HG03039 (cell line): ENCODE results near the gene RALGAPA2.

Experiments
- ATAC-seq: cut with Tn5 transposase; IDR thresholded peaks from one replicate; pipeline ENCODE4 v1.9.1; 2021; ENCODE audit warnings: mild to moderate bottlenecking, moderate library complexity; ENCODE audit not compliant: unreplicated experiment

Gene RALGAPA2

DNA sequence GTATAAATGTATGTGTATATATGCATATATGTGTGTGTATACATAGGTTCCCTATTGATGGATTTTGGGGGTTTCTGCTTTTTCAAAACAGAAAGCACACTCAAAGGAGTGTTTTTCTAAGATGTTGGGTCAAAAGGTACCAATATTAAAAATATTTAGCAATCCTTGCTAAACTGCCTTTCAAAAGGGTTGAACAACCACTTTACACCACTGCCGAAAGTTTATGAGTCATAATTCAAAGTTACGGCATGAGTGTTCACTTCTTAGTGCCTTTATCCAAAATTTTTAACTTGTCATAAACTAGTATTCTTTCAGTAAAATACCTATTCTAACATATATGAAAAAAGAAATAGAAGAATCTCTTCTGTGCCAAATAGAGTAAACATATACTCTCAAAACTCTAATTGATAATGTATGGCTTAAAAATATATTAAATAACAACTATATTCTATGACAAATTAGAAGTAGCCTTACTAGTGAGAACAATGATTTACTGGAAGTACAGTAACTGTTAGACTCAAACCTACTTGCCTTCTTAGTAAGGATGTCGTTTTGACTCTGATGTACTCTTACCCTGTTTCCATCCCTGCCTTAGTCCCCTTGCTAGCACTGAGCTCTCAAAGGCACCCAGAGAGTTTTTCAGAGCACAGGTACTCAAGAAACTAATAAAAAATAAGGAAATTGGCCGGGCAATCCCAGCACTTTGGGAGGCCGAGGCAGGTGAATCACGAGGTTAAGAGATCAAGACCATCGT, 208.5 kb downstream of the RALGAPA2 start:
- no peak for ATAC-seq

DNA sequence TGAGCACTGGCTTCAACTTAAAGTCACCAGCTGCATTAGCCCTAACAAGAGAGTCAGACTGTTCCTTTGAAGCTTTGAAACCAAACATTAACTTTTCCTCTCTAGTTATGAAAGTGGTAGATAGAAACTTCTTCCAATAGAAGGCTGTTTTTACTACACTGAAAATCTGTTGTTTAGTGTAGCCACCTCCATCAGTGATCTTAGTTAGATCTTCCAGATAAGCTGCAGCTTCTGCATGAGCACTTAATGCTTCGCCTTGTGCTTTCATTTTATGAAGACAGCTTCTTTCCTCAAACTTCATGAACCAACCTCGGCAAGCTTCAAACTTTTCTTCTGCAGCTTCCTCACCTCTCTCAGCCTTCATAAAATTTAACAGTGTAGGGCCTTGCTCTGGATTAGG, 211.3 kb downstream of the RALGAPA2 start:
- ATAC-seq: no peak

DNA sequence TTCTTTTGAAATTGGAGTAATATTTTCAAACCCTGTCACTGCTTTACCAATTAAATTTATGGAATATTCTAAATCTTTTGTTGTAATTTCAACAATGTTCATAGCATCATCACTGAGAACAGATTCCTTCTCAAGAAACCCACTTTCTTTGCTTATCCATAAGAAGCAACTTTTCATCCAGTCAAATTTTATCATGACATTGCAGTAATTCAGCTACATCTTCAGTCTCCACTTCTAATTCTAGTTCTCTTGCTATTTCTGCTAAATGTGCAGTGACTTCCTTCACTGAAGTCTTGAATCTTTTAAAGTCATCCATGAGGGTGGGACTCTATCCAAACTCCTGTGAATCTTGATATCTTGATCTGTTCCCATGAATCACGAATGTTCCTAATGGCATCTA, 212.1 kb downstream of the RALGAPA2 start:
- ATAC-seq: no peak

DNA sequence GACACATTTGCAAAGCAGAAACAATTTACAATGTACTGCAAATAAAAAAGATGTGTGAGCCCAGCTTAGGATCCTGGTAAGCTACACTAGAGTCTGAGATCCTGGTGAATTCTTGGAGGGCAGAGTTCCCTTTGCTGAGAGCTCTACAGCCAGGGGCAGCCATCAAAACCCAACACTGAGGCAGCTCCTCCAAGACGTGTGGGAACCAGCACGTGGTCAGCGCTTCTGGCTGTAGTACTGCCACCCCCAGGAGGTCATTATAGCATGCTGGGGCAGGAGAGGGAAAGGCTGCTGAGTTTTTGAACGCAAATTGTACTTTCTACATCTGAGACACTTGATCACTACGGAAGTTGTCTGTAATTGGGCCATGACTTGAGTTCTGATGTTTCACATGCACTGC, 213.0 kb downstream of the RALGAPA2 start:
- no peak for ATAC-seq

DNA sequence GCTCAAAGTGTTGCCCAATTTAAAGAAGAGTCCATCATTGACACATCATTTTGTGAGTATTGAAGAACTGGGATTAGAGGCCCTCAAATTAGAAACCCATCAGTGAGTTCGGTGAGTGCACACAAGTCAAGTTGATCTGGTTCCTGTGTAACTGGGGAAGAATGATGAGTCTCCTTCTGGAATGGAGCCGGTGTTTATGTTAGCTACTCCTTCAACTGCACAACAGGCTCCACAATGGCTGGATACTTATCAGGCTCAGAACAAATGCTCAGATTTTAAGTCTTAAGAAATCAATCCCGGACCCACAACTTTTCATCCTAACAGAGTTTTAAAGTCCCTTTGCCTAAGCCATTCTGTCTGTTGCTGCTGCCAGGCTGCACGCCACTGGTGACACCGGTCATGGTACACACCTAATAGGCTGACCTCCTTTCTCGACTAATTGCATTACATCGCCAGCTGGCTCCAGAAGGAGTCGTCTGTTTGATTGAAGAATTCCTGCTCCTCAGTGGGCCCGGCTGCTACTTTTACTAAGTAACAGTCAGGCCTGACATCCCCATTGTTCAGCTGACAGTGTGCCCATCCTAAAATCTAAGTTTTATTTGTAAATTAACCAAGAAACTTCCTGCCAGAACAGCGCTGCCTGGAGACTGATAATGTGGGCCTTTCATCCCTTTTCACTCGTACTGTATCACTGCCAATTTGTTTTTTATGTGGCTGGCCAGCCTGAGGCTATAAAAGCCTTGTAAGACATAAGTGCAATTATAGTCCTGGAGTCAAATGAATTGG, 214.2 kb downstream of the RALGAPA2 start:
- ATAC-seq: no peak

- peak; percentile 61 for ATAC-seq
These were observed 215.0 kb downstream of the RALGAPA2 start for GRCh38 chr20:20497242-20497978.

DNA sequence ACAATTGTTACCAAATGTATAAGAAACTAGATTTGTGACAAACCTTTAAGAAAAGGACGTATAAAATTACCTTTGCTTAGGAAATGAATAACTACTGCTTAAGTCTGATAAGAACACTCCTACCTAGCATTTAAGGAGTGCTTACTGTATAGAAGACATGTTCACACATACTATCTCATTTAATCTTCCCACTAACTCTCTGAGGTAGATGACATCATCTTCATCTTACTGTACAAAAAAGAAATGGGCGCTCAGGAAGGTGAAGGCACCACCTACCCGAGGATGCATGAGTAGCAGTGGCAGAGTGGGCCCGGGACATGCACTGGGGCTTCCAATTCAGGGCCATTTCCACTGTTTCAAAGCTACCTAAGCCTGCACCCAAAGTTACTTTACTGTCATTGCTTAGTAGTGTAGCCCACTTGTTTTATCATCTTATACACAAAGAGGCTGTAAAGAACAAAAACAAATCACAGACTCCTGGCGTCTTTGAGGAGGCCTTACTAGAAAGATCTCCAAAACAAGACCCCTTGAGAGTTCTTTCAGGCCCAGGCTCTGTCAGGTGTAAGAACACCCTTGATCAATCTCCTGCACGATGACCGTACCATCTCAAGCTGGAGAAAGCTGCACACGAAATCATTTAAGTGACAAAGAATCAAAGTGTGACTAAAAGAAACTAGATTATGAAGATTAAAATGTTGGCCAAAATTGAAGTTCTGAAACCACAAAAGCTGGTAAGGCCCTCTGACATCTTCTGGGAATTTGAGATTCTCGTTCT, 216.5 kb downstream of the RALGAPA2 start:
- ATAC-seq: no peak

DNA sequence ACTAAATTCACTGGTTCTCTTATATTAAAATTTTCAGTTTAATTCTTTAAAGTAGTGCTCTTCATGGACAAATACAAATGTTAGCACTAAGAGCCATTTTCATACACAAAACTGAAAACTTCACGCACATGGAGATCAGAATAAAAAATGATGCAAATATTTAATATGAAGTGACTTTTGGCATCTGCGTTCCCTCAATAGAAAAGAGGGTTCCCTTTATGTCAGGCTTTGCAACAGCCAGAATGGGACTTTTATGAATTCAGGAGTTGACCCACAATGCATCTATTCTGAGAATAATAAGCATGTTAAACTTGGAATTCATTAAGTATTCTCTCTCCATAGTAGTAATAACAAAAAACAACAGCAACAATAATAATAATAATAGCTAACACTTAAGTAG, 218.7 kb downstream of the RALGAPA2 start:
- no peak for ATAC-seq

DNA sequence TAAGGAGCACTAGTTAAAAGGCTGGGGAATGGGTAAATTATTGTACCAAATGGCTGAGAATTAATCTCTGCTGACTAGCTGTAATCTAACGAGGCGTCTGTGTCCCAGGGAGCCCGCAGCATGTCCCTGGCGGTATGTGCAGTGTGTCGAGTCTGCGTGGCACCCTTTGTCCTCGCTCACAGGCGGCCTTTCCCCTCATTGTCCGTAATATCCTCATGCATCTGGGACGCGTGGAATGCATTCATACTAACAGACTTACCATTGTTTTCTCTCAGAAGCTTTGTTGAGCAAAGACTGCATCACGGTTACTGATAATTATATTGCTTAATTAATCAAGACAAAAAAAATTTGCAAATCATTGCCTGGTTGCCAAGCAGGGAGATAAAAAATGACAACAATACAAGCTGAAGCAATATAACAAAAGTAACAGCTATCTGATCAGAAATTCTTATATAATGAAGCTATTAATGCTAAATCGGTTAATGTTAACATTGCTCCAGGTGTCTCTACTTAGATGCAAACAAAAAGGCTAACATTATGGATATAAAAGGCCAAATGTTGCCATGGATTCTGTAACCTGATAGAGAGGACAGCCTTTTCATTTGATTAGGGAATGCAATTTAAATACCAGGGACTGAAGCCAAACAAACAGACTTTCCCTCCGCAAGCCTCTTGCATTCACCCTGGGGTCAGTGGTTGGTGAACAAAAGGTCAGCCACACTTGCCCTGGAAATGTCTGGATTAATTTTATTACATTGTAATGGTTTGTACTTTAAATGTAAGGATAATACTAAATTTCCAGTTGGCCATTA, 219.7 kb downstream of the RALGAPA2 start:
- no peak for ATAC-seq

DNA sequence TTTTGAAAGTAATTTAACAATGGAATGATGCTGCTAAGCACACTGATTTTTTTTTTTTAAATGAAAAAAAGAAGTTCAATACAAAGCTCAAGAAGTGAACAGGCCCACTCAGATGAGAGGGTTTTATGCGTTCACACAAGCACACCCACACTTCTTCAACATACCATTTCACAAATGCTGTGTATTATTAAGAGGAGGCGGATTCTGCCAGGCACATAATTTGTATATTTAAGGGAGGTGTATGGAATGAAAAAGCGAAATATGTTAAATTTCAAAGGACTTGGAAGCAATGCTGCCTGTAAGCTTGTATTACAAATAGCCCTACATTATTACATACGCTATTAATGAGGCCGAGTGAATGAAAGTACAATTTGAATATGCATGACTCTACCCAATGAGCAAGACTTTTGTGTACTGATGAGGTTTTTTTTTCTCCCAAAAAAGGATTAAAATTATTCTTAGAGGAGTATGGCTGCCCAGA, 220.6 kb downstream of the RALGAPA2 start:
- no peak for ATAC-seq

DNA sequence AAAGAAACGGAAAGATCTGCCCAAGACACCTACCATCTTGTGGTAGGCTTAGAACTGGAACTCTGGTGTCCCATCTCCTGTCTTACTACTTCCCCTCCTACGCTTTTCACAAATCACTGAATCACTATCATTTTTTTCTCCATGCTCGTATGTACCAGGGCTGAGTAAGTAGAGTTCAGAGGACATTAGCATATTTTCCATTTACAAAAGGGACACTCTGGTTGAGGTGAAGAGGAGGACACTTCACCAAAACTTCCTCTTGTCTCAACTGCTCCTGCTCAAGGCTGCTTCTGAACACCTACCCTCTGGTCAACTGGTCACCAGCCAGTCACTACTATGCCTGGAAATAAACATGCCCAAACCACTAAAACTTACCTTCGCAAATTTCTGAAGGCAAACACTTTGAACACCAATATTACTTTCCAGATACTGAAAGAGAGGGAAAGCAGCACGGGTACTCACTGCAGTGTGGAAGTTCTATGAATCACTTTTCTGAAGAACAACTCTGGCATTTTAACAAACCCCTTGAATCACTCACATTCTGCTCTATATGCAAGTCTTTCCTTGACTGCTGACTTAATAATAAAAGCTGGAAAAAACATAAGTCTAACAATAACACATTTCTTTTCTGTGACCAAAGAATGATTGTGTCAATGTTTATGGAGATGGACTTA, 221.2 kb downstream of the RALGAPA2 start:
- no peak for ATAC-seq

DNA sequence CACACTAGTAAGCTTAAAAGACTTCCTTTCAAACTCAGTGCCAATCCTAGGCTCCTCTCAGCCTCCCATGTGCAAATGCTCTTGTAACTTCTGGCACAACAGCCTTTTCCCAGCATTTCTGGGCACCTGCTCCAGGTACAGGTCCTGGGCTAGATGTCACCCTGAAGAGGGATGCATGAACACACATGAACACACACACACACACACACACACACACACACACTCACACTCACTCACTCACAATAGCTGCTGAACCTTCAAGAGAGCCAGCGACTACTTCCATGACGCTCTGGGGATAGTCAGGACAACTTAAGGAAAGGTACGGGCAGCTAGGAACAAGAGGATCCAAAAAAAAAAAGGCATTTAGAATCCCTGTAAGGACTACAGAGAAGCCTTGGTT, 221.8 kb downstream of the RALGAPA2 start:
- no peak for ATAC-seq

GRCh38 chr20:20489648-20490341, 222.6 kb downstream of the RALGAPA2 start:
- peak; percentile 31 for ATAC-seq

- ATAC-seq: peak; percentile 76
These were observed 223.4 kb downstream of the RALGAPA2 start for GRCh38 chr20:20489054-20489453.

DNA sequence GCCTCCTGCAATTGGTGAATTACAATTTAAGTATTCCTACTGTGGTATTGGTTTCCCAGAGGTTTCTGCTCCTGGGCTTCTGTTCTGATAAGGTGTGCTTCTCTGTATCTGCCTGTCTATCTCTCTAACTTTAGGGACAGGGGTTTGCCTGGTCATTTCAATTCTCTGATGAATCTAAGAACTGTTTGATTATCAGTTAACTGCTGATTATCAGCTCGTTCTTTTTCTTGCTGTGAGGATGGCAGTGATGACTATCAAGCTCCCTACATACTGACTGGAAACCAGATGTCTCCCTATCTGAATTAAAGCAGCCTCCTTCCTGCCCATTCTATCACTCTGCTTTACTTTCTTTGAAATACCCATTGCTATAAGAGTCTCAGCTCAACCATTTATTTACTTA, 224.1 kb downstream of the RALGAPA2 start:
- no peak for ATAC-seq

DNA sequence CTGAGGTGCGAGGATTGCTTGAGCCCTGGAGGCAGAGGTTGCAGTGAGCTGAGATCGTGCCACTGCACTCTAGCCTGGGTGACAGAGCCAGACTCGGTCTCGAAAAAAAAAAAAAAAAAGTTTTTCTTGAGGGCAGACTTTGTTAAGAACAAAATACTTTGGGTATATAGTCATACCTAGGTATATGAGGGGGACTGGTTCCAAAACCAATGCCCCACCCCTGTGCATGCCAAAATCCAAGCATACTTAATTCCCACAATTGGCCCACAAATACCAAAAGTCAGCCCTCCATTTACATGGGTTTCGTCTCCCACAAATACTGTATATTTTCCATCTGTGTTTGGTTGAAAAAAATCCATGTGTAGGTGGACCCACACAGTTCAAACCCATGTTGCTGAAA, 224.6 kb downstream of the RALGAPA2 start:
- ATAC-seq: no peak

- ATAC-seq: no peak
These were observed 229.1 kb downstream of the RALGAPA2 start for GRCh38 chr20:20483328-20483727.

- ATAC-seq: no peak
These were observed 230.0 kb downstream of the RALGAPA2 start for GRCh38 chr20:20482453-20482852.

- no peak for ATAC-seq
These were observed 231.8 kb downstream of the RALGAPA2 start for GRCh38 chr20:20480689-20481088.
